Karpas-422 (cell line): ENCODE data around the gene SLC16A5. TPM values are rescaled to one million over a fixed set of nuclear protein-coding genes. Genes with fewer than 3 reads are reported as not detected.

ENCODE experiments used
- DNase-seq: peaks from one replicate; pipeline ENCODE4 v3.0.0-alpha.2; 2015
- H2AFZ ChIP-seq: fragments of 200-600 bp; sonication (generic); 2 replicates; pipeline ENCODE4 v1.6.1; 2014; ENCODE audit warnings: antibody characterized with exemption, low read length, mixed read lengths
- H3K27ac ChIP-seq: fragments of 200-600 bp; sonication (generic); 2 replicates; pipeline ENCODE4 v1.5.1; 2014; ENCODE audit warnings: mild to moderate bottlenecking, low read length, moderate library complexity
- H3K27me3 ChIP-seq: fragments of 200-600 bp; sonication (generic); 2 replicates; pipeline ENCODE4 v1.6.1; 2014; ENCODE audit warnings: low read length, mixed read lengths
- H3K36me3 ChIP-seq: fragments of 200-600 bp; sonication (generic); 2 replicates; pipeline ENCODE4 v1.6.1; 2014; ENCODE audit warnings: low read length, mixed read lengths; ENCODE audit not compliant: insufficient read depth
- H3K4me1 ChIP-seq: fragments of 200-600 bp; sonication (generic); 2 replicates; pipeline ENCODE4 v1.6.1; 2014; ENCODE audit warnings: mild to moderate bottlenecking, low read length, mixed read lengths
- H3K4me2 ChIP-seq: fragments of 200-600 bp; sonication (generic); 2 replicates; pipeline ENCODE4 v1.6.1; 2014; ENCODE audit warnings: low read length, low read depth, mild to moderate bottlenecking; ENCODE audit not compliant: poor library complexity, severe bottlenecking
- H3K4me3 ChIP-seq: fragments of 200-600 bp; sonication (generic); 2 replicates; pipeline ENCODE4 v1.5.1; 2014; ENCODE audit warnings: mild to moderate bottlenecking, antibody characterized with exemption, low read length, mixed read lengths
- H3K79me2 ChIP-seq: fragments of 200-600 bp; sonication (generic); 2 replicates; pipeline ENCODE4 v1.6.1; 2014; ENCODE audit warnings: mild to moderate bottlenecking, low read length, mixed read lengths
- H3K9ac ChIP-seq: fragments of 200-600 bp; sonication (generic); 2 replicates; pipeline ENCODE4 v1.6.0; 2014; ENCODE audit warnings: low read length
- H3K9me2 ChIP-seq: fragments of 200-600 bp; sonication (generic), shearing (Covaris generic); replicated peaks from 2 replicates; pipeline ENCODE4 v1.6.0; 2014; ENCODE audit warnings: mild to moderate bottlenecking, low read length, moderate library complexity; ENCODE audit not compliant: insufficient read depth
- H3K9me3 ChIP-seq: fragments of 300-700, 200-600 bp; sonication (generic); 2 replicates; pipeline ENCODE4 v1.6.1; 2014; ENCODE audit warnings: low read length, mixed read lengths
- H4K20me1 ChIP-seq: fragments of 200-600 bp; sonication (generic); 2 replicates; pipeline ENCODE4 v1.6.1; 2014; ENCODE audit warnings: mild to moderate bottlenecking, antibody characterized with exemption, low read length, low read depth; ENCODE audit not compliant: insufficient read depth
- total RNA-seq: library from RNA; depleted of rRNA; stranded (reverse); fragments of >200 nt; shearing (Covaris generic); gene quantifications from 2 replicates; pipeline ENCODE4 v1.2.3, GENCODE V29; 2014; ENCODE audit warnings: low replicate concordance

The SLC16A5 gene
- total RNA-seq, 1 experiment from 2014 or later = not detected

GRCh38 chr17:75096082-75096625, 8.4 kb downstream of the SLC16A5 start:
- no peak overlapping the region for H2AFZ ChIP-seq
- H3K79me2 ChIP-seq = no peaks in the 10 kb centered on the region
- H3K4me3 ChIP-seq = no peak overlapping the region
- H3K36me3 ChIP-seq = no peaks in the 10 kb centered on the region
- no peak overlapping the region for H3K9ac ChIP-seq
- H3K4me2 ChIP-seq = no peak overlapping the region
- H3K9me3 ChIP-seq = no peaks in the 10 kb centered on the region
- DNase-seq = no peak
- H3K9me2 ChIP-seq = no peaks in the 10 kb centered on the region
- no peaks in the 10 kb centered on the region for H4K20me1 ChIP-seq
- no peaks in the 10 kb centered on the region for H3K27me3 ChIP-seq
- H3K27ac ChIP-seq = no peak overlapping the region
- no peaks in the 10 kb centered on the region for H3K4me1 ChIP-seq

GRCh38 chr17:75097865-75098264, 10.1 kb downstream of the SLC16A5 start:
- no peaks in the 10 kb centered on the region for H3K27me3 ChIP-seq
- no peaks in the 10 kb centered on the region for H4K20me1 ChIP-seq
- no peaks in the 10 kb centered on the region for H3K9me3 ChIP-seq
- H3K4me1 ChIP-seq = peaks cover 10% of the 10 kb centered on the region
- no peak overlapping the region for H3K4me2 ChIP-seq
- no peak for DNase-seq
- H3K4me3 ChIP-seq = no peak overlapping the region
- no peaks in the 10 kb centered on the region for H3K9me2 ChIP-seq
- no peak overlapping the region for H3K9ac ChIP-seq
- no peak overlapping the region for H2AFZ ChIP-seq
- no peaks in the 10 kb centered on the region for H3K36me3 ChIP-seq
- H3K27ac ChIP-seq = no peak overlapping the region
- no peaks in the 10 kb centered on the region for H3K79me2 ChIP-seq

GRCh38 chr17:75098861-75099260, 11.1 kb downstream of the SLC16A5 start:
- H3K9me3 ChIP-seq = no peaks in the 10 kb centered on the region
- H3K4me3 ChIP-seq = no peak overlapping the region
- H2AFZ ChIP-seq = no peak overlapping the region
- no peaks in the 10 kb centered on the region for H4K20me1 ChIP-seq
- no peaks in the 10 kb centered on the region for H3K36me3 ChIP-seq
- H3K79me2 ChIP-seq = no peaks in the 10 kb centered on the region
- H3K4me1 ChIP-seq = peaks cover 10% of the 10 kb centered on the region
- H3K4me2 ChIP-seq = no peak overlapping the region
- H3K27me3 ChIP-seq = no peaks in the 10 kb centered on the region
- no peaks in the 10 kb centered on the region for H3K9me2 ChIP-seq
- DNase-seq = no peak
- no peak overlapping the region for H3K27ac ChIP-seq
- H3K9ac ChIP-seq = no peak overlapping the region

- Histone ChIP-seq H3K27me3 (no peaks in the 10 kb centered on the region), H3K4me2 (no peak overlapping the region)
Observed at GRCh38 chr17:75099881-75100595, 12.3 kb downstream of the SLC16A5 start.

GRCh38 chr17:75102385-75102821, 14.6 kb downstream of the SLC16A5 start:
- Histone ChIP-seq H4K20me1 (no peaks in the 10 kb centered on the region), H3K79me2 (no peaks in the 10 kb centered on the region), H3K4me1 (peaks cover 10% of the 10 kb centered on the region), H3K27me3 (no peaks in the 10 kb centered on the region), H3K27ac (no peak overlapping the region), H3K9me3 (no peaks in the 10 kb centered on the region), H2AFZ (no peak overlapping the region), H3K36me3 (no peaks in the 10 kb centered on the region), H3K4me2 (peak overlapping the region; percentile 20), H3K4me3 (no peak overlapping the region), H3K9ac (no peak overlapping the region), H3K9me2 (no peaks in the 10 kb centered on the region)
- DNase-seq = peak; percentile 79

More at GRCh38 chr17:75099881-75100595, 12.3 kb downstream of the SLC16A5 start:
- Histone ChIP-seq H2AFZ (no peak overlapping the region), H3K9me3 (no peaks in the 10 kb centered on the region), H3K4me1 (peaks cover 10% of the 10 kb centered on the region), H4K20me1 (no peaks in the 10 kb centered on the region), H3K27ac (no peak overlapping the region), H3K9ac (no peak overlapping the region), H3K79me2 (no peaks in the 10 kb centered on the region), H3K4me3 (no peak overlapping the region), H3K9me2 (no peaks in the 10 kb centered on the region), H3K36me3 (no peaks in the 10 kb centered on the region)
- no peak for DNase-seq

GRCh38 chr17:75103601-75104554, 16.1 kb downstream of the SLC16A5 start:
- no peaks in the 10 kb centered on the region for H3K9me3 ChIP-seq
- no peaks in the 10 kb centered on the region; the same call in 1 of the 2 replicates for H3K27me3 ChIP-seq
- H4K20me1 ChIP-seq = no peaks in the 10 kb centered on the region
- H3K27ac ChIP-seq = no peak overlapping the region
- DNase-seq = no peak
- H2AFZ ChIP-seq = no peak overlapping the region
- peaks cover 12% of the 10 kb centered on the region for H3K4me1 ChIP-seq
- no peaks in the 10 kb centered on the region for H3K79me2 ChIP-seq
- no peaks in the 10 kb centered on the region for H3K36me3 ChIP-seq
- H3K9me2 ChIP-seq = no peaks in the 10 kb centered on the region
- no peak overlapping the region for H3K9ac ChIP-seq
- no peak overlapping the region for H3K4me2 ChIP-seq
- no peak overlapping the region for H3K4me3 ChIP-seq

- Histone ChIP-seq H3K27me3 (no peaks in the 10 kb centered on the region; the same call in 1 of the 2 replicates), H3K79me2 (peaks cover 3% of the 10 kb centered on the region), H3K27ac (no peak overlapping the region), H3K4me2 (no peak overlapping the region), H3K4me1 (peaks cover 22% of the 10 kb centered on the region), H3K9me2 (no peaks in the 10 kb centered on the region), H3K36me3 (no peaks in the 10 kb centered on the region), H3K9ac (no peak overlapping the region), H4K20me1 (no peaks in the 10 kb centered on the region), H3K4me3 (no peak overlapping the region), H2AFZ (no peak overlapping the region), H3K9me3 (no peaks in the 10 kb centered on the region)
- DNase-seq = peak; percentile 84
Observed at GRCh38 chr17:75105126-75106080, 17.6 kb downstream of the SLC16A5 start.
